ENCODE results near the gene KLHDC8A.
"Not testable (repeated sequence)": the region's sequence is repeated elsewhere in the genome, so short reads cannot be mapped to it uniquely, and the experiment has no call there.

GRCh38 chr1:205297546-205298177 lies 59.1 kb downstream of the KLHDC8A start:
- TF ChIP-seq YY1 (tag by site-specific recombination; IDR thresholded peaks at IDR 0.05); ZNF670 (tag by site-specific recombination; IDR thresholded peaks at IDR 0.05; ENCODE audit: low read depth); CTCF (tag by site-specific recombination; IDR thresholded peaks at IDR 0.05): not testable (repeated sequence)

Data from HEK293 (cell line).